GOT3 (cell line): Measurements from ENCODE around the gene CHRNB1.

Source experiments
- DNase-seq: peaks from one replicate; lab custom pipeline; 2025; ENCODE audit warnings: mixed read lengths; lab: John Stamatoyannopoulos, UW

Gene CHRNB1

DNA sequence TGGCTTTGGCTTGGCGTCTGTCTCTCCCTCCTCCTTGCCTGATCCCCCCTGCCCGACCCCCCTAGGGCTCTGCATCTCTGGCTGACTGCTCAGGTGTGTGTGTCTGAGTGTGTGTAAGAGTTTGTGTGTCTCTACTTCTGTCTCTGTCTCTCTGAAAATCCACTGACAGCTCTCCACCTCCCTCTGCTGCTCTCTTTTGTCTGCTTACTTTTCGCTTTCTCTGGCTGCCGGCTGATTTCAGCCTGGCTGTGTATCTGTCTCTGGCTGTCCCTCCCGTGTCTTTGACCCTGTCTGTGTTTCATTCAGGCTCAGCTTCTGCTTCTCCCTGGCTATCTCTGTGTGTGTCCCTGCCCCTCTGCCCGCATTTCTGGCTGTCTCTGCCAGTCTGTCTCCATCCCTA is 28.5 kb upstream of the CHRNB1 start:
- no peak for DNase-seq

DNA sequence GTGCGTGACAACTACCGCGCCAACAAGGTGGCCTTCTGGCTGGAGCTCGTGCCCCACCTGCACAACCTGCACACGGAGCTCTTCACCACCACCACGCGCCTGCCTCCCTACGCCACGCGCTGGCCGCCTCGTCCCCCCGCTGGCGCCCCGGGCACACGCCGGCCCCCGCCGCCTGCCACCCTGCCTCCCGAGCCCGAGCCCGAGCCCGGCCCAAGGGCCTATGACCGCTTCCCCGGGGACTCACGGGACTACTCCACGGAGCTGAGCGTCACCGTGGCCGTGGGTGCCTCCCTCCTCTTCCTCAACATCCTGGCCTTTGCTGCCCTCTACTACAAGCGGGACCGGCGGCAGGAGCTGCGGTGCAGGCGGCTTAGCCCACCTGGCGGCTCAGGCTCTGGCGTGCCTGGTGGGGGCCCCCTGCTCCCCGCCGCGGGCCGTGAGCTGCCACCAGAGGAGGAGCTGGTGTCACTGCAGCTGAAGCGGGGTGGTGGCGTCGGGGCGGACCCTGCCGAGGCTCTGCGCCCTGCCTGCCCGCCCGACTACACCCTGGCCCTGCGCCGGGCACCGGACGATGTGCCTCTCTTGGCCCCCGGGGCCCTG is 27.7 kb upstream of the CHRNB1 start:
- no peak for DNase-seq

DNA sequence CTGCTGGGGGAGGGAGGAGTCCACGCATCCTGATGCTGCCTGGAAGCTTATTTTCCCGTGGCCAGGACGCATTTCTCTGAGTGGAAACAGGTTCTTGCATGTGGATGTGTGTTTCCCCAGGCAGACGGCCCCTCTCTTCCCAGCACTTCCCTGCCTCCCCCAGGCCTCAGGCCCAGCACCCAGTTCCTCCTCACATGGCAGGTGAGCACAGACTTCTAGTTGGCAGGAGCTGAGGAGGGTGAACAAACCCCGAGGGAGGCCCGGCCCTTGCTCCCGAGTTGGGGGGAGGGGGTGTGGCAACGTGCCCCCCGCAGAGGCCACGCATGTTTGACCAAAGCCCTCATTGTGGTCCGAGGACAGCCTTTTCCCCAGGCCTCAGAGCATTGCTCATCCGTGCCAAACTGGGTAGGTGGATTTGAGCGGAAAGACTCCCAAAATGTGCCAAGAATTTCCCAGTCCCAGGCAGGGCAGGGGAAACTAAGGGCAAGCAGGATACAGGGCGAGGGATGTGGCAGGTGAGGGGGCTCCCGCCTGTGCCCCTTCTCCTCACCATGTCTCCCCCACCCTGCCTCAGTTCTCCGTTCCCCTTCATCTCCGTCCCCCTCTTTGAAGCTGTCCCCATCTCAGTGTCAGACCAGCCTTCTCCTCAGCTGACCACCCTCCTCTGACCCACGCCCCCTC is 26.2 kb upstream of the CHRNB1 start:
- DNase-seq = no peak

GRCh38 chr17:7419819-7420610 is 24.8 kb upstream of the CHRNB1 start, which contains the start of gene SPEM1:
Gene SPEM1, plus strand, starts transcription at chr17:7420324. Its CDS starts 61 bp downstream, at chr17:7420385.
- no peak for DNase-seq

DNA sequence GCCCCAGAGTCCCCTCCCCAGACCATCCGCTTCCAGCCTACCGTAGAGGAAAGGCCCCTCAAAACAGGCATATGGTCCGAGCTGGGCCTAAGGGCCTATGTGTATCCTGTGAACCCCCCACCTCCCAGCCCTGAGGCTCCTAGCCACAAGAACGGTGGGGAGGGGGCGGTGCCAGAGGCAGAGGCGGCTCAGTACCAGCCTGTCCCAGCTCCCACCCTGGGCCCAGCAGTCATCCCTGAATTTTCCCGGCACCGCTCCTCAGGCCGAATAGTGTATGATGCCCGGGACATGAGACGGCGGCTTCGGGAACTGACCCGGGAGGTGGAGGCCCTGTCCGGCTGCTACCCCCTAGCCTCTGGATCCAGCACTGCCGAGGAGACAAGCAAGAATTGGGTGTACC is 23.7 kb upstream of the CHRNB1 start:
- DNase-seq = no peak

DNA sequence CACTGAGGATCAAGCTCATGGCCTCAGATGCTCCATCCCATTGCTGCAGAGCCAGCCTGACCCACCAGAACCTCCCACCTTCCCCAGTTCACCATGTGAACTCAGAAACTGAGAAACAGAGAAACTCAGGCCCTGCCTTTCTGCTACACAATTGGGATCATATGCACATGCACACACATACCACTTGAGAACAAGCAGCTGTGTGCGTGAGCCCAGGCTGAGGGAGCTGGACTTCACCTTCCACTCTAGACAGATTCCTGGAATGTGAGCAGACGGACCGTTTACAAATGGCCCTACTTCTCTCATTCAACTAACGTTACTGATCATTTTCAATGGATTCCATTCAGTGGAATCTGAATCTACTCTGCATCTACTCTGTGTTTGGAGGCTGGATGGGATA is 21.2 kb upstream of the CHRNB1 start:
- DNase-seq = no peak

DNA sequence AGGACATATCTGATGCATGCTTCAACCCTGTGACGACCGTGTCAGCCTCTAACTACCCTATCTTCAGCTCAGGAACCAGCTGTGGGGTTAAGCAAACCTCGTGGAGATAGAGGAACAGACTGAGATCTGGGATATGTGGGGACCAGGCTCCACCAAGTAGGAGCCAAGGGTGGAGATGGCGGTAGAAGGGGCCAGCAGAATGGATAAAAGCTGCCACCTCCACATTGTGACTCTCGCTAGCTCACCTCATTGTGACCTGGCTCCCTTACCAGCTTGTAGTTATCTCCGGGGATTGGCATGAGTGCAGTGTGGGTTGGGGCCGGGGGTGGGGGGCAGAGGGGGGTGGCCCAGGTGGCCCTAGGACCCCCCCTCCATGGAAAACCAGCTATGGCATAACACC is 19.5 kb upstream of the CHRNB1 start, which contains the start of gene SPEM2:
Gene SPEM2 (plus strand): TSS at position 301 of the 400 bp plus-strand sequence. CDS start 73 bp downstream, at position 374.
- no peak for DNase-seq

- DNase-seq = no peak
These were observed 19.1 kb upstream of the CHRNB1 start for GRCh38 chr17:7425756-7426155.

GRCh38 chr17:7426203-7426863 is 18.5 kb upstream of the CHRNB1 start:
- no peak for DNase-seq

DNA sequence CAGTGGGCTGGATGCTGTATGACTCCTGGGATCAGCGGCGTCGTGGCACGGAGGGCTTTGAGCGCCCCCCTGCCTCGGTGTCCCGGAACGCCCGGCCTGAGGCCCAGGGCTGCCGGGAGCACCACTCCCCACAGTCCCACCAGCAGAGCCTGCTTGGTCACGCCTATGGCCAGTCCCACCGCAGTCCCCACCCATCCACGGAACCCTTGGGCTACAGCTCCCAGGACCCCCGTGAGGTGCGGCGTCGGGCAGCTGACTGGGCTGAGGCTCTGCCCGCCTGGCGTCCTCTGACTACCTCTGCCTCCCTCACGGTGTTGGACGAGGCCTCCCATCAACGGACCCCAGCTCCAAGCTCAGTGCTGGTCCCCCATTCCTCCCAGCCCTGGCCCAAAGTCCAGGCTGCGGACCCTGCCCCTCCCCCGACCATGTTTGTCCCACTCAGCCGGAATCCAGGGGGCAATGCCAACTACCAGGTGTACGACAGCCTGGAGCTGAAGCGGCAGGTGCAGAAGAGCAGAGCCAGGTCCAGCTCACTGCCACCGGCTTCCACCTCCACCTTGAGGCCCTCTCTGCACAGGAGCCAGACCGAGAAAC is 17.9 kb upstream of the CHRNB1 start:
- no peak for DNase-seq

DNA sequence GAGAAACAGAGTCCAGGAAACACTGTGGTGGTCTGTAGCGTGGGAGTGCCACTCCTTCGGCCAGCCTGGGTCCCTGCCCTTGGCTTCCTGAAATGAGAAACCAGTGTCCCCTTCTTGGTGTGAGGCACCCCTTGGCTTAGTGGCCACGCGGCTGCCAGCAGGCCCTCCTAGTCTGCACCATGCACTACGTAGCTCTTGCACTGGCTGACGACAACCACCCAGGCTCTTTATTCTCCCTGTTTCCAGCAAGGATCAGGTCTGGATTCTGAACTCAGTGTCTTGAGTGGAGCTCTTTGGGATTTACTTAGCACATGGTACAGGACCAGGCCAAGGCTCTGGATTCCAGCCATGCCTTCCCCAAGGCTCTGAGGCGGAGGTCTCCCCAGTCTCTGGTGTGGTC is 17.3 kb upstream of the CHRNB1 start:
- DNase-seq = no peak

- no peak for DNase-seq
These were observed 16.3 kb upstream of the CHRNB1 start, which contains the start of gene SPEM3 for GRCh38 chr17:7428557-7428956. Gene SPEM3, plus strand, starts transcription at chr17:7428857. Its CDS starts 46 bp downstream, at chr17:7428903.

GRCh38 chr17:7429722-7430121 is 15.1 kb upstream of the CHRNB1 start:
- no peak for DNase-seq

DNA sequence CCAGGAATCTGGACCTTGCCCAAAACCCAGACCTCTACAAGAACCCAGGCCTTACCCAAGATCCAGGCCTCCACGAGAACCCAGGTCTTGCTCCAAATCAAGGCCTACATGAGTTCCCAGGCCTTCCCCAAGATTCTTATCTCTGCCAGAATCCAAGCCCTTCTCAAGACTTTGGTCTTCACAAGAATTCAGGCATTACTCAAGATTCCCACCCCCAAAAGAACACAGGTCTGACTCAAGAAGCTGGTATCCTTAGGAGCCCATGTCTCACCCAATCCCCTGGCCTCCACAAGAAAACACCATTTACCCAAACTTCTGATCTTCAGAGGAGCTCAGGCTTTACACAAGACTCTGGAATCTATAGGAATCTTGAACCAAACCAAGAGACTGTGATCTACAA is 13.6 kb upstream of the CHRNB1 start:
- DNase-seq = no peak

DNA sequence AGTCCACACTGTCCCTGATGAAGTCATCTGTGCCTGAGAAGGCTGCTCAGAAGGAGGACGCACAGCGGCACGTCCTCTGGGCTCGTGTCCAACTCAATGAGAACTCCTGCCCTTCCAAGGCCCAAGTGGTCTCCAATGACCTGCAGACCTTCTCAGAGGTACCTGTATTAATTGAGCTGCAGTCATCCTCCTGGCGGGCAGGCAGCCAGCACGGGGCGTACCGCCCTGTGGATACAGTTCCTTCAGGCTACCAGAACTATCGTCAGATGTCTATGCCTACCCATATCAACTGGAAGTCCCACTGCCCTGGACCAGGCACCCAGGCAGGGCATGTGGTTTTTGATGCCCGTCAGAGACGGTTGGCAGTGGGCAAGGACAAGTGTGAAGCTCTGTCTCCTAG is 12.6 kb upstream of the CHRNB1 start:
- DNase-seq = no peak

GRCh38 chr17:7435676-7436555 is 8.9 kb upstream of the CHRNB1 start:
- DNase-seq = no peak

GRCh38 chr17:7436556-7437368 is 8.1 kb upstream of the CHRNB1 start:
- DNase-seq = no peak

DNA sequence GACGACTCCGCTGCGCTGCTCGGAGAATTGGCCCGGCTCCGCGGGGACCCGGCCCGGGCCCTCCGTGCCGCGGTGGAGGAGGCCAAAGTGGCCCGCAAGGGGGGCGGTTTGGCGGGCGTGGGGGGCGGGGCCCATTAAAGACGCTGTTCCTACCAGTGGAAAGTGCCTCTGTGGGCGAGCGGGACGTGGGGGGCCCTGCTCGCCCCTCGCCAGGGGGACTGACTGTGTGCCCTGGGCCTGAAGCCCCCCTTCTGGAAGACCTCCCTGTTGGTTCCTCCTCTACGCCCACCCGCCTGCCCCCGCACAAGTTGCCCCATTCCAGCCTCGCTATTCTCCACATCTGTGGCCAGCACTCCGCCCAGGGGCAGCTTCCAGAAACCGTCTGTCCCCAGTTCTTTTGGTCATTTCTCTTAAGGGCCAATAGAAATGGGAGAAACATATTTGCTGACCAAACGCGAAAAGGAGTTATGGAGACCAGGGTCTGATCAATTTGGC is 7.4 kb upstream of the CHRNB1 start:
- no peak for DNase-seq

DNA sequence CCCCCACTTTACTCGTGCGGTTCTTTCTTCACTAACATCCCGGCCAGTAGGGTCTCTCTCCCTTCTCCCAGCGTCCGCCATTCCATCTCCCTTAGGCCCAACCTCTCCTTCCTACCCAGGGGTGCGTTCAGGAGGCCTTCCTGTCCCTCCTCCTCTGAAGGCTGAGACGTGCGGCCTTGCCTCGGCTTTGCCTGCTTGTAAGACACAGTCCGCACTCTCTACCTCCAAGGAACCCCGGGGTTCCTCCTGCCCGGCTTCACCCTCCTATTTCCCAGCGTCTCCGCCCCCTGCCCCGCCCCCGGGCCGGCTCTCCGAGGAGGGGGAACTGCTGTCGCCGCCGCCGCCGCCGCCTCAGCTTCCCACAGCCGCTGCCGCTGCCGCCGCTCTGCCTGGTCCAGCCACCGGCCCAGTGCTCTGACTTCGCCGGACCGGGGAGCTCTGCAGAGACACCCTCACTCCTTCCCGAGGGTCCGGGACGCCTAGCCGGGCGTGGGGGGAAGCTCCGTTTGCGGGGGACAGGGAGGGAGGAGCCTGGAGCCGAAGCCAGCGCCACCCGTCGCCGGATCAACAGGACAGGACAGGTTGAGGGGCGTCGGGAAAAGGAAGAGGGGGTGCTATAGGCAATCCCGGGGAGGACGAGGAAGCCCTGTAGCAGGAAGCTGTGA is 6.8 kb upstream of the CHRNB1 start:
- DNase-seq = no peak
